ENCODE results near the gene UBE2L3. TPM values are rescaled to one million over a fixed set of nuclear protein-coding genes. Genes with fewer than 3 reads are reported as not detected.

The UBE2L3 gene
- polyA plus RNA-seq, 1 donor (not counting 4 experiments of a cell fraction or from before 2014, with no cell fraction given), result 80.8 TPM

DNA sequence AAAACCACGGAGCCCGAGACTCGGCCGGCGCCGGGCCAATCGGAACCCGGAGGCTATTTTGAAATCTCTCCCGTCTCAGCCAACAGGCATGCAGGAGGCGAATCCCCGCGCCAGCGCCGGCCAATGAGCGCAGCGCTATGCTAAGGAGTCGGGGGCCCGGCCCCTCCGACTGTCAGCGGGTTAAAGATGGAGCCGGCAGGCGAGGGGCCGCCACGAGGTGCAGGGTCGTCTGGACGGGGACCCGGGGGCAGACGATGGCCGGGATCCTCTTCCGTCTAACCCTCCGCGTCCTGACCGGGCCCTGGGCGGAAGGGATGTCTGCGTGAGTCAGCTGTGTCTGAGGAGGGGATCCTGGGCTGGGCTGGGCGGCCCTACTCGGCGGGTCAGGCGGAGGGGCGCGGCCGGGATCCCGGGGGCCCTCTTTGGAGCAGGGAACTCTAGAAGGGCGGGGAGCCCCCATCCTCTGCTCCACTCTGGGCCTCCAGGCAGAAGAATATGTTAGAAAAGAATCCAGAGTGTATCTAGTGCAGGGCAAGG, 84.6 kb downstream of the UBE2L3 start:
- H3K4me1 ChIP-seq (ENCODE audit: control insufficient read depth, extremely low read depth, insufficient read depth, low read length), result peaks cover 10% of the 10 kb centered on the region
- DNase-seq (ENCODE audit: low read depth, low spot score) (no peak), FAIRE-seq (no peak)
- H3K27ac ChIP-seq (ENCODE audit: control insufficient read depth, insufficient read depth, low read length), result peak overlapping the region; percentile 49
- H3K9me3 ChIP-seq (ENCODE audit: control insufficient read depth, low read depth, low read length), result no peaks in the 10 kb centered on the region
- H3K27me3 ChIP-seq (ENCODE audit: control insufficient read depth, extremely low read depth, insufficient read depth, low read length), result no peaks in the 10 kb centered on the region
- H3K79me2 ChIP-seq (ENCODE audit: control insufficient read depth, insufficient read depth, low read length), result peaks cover 1% of the 10 kb centered on the region
- peaks cover 6 to 8% of the 10 kb centered on the region in 2 experiments for H3K36me3 ChIP-seq (ENCODE audit: control insufficient read depth in 2 of 2, extremely low read depth in 1 of 2, insufficient read depth in 2 of 2, low read length in 2 of 2)
- H2AFZ ChIP-seq (ENCODE audit: control insufficient read depth, low read length), result peak overlapping the region; percentile 88
- H3K4me3 ChIP-seq (ENCODE audit: control insufficient read depth in 2 of 3, extremely low read depth in 1 of 3, insufficient read depth in 2 of 3, low read depth in 1 of 3, low read length in 3 of 3), result peak overlapping the region; percentile 73 to 87 (median 80)
- TF ChIP-seq, protein P1, sequence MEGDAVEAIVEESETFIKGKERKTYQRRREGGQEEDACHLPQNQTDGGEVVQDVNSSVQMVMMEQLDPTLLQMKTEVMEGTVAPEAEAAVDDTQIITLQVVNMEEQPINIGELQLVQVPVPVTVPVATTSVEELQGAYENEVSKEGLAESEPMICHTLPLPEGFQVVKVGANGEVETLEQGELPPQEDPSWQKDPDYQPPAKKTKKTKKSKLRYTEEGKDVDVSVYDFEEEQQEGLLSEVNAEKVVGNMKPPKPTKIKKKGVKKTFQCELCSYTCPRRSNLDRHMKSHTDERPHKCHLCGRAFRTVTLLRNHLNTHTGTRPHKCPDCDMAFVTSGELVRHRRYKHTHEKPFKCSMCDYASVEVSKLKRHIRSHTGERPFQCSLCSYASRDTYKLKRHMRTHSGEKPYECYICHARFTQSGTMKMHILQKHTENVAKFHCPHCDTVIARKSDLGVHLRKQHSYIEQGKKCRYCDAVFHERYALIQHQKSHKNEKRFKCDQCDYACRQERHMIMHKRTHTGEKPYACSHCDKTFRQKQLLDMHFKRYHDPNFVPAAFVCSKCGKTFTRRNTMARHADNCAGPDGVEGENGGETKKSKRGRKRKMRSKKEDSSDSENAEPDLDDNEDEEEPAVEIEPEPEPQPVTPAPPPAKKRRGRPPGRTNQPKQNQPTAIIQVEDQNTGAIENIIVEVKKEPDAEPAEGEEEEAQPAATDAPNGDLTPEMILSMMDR (optimal IDR thresholded peaks at IDR 0.05 in 1 of 3, IDR thresholded peaks at IDR 0.05 in 1 of 3, conservative IDR thresholded peaks at IDR 0.05 in 1 of 3; ENCODE audit: extremely low read depth in 1 of 3, insufficient read depth in 2 of 3, low read length in 3 of 3), result no peak
- TF ChIP-seq EZH2 (IDR thresholded peaks at IDR 0.05; ENCODE audit: low read length), result no peak
- peak overlapping the region; percentile 72 for H3K9ac ChIP-seq (ENCODE audit: control insufficient read depth, extremely low read depth, insufficient read depth, low read length)
- H3K9me1 ChIP-seq (ENCODE audit: control insufficient read depth, extremely low read depth, insufficient read depth, low read length), result no peaks in the 10 kb centered on the region
- dilution Hi-C loops (cut with MboI; ENCODE audit: extremely low pct_ligation_motif_present, low sequenced_read_pairs), result no loop called here
- peak overlapping the region; percentile 97 for H3K4me2 ChIP-seq (ENCODE audit: control insufficient read depth, extremely low read depth, insufficient read depth, low read depth, low read length)
- H4K20me1 ChIP-seq (ENCODE audit: control insufficient read depth, extremely low read depth, insufficient read depth, low read length), result no peaks in the 10 kb centered on the region

DNA sequence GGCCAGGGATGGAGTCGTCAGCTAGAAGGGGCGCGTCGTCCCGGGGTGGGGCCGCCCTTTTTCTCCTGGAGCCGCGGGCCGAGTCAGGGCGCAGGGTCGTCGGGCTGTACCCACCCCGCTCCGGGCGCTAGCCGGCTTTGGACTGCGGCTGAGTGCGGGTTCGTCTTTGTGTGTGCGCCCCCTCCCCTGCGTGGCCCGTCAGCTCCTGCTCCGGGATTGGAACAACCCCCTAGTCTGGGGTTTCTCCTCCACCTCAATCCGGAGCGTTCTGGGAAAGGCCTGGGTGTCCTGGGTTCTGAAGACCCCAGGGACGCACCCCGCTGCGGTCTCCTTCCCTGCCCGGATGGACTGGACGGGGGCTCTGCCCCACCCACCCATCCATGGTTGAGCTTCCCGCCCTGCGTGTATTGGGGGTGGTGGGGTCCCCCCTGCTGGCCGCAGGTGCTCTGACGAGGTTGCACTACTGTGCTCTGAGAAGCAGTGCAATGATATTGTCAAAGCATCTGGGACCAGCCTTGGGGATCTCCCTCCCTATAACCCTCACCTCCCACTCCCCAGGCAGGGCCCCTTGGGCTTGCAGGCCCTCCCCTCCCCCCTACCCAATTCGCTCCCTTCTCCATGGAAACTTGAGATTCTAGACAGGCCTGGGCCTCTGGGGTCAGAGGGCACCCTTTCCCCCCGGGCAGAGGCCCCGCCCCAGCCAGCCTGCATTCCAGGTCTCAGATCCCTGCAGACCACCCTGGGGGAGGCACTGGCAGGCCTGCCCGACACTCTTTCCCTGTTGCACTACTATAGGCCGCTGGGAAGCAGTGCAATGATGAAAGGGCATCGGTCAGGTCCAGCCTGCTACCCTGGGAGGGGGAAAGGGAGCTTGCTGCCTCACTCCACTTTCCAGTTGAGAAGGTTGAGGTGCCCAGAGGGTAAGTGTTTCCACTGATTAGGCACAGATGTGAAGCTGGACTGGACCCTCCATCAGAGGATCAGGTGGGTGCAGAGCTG, 85.3 kb downstream of the UBE2L3 start:
- FAIRE-seq, result no peak
- Histone ChIP-seq H3K9ac (ENCODE audit: control insufficient read depth, extremely low read depth, insufficient read depth, low read length) (peak overlapping the region; percentile 72), H3K4me2 (ENCODE audit: control insufficient read depth, extremely low read depth, insufficient read depth, low read depth, low read length) (peak overlapping the region; percentile 97), H3K9me3 (ENCODE audit: control insufficient read depth, low read depth, low read length) (no peaks in the 10 kb centered on the region), H2AFZ (ENCODE audit: control insufficient read depth, low read length) (peak overlapping the region; percentile 88), H3K27ac (ENCODE audit: control insufficient read depth, insufficient read depth, low read length) (no peak overlapping the region), H4K20me1 (ENCODE audit: control insufficient read depth, extremely low read depth, insufficient read depth, low read length) (no peaks in the 10 kb centered on the region), H3K79me2 (ENCODE audit: control insufficient read depth, insufficient read depth, low read length) (no peaks in the 10 kb centered on the region), H3K27me3 (ENCODE audit: control insufficient read depth, extremely low read depth, insufficient read depth, low read length) (no peaks in the 10 kb centered on the region), H3K9me1 (ENCODE audit: control insufficient read depth, extremely low read depth, insufficient read depth, low read length) (no peaks in the 10 kb centered on the region), H3K4me1 (ENCODE audit: control insufficient read depth, extremely low read depth, insufficient read depth, low read length) (peaks cover 10% of the 10 kb centered on the region), H3K36me3 (ENCODE audit: control insufficient read depth in 2 of 2, extremely low read depth in 1 of 2, insufficient read depth in 2 of 2, low read length in 2 of 2) (peaks cover 5 to 6% of the 10 kb centered on the region in 2 experiments), H3K4me3 (ENCODE audit: control insufficient read depth in 2 of 3, extremely low read depth in 1 of 3, insufficient read depth in 2 of 3, low read depth in 1 of 3, low read length in 3 of 3) (peak overlapping the region; percentile 73 to 87 (median 80))
- TF ChIP-seq, protein P1 (optimal IDR thresholded peaks at IDR 0.05 in 1 of 3, IDR thresholded peaks at IDR 0.05 in 1 of 3, conservative IDR thresholded peaks at IDR 0.05 in 1 of 3; ENCODE audit: extremely low read depth in 1 of 3, insufficient read depth in 2 of 3, low read length in 3 of 3), result no peak
- TF ChIP-seq EZH2 (IDR thresholded peaks at IDR 0.05; ENCODE audit: low read length), result no peak
- DNase-seq (ENCODE audit: low read depth, low spot score), result no peak
- dilution Hi-C loops (cut with MboI; ENCODE audit: extremely low pct_ligation_motif_present, low sequenced_read_pairs), result no loop called here
